SH-SY5Y (cell line): Measurements from ENCODE around the gene CNN3.
A peak's percentile ranks its signal among the peaks of the same experiment; 100 is the strongest.

Experiments
- GATA2 ChIP-seq: IDR thresholded peaks from 2 replicates; pipeline ENCODE4 v1.6.1; 2011; ENCODE audit warnings: mild to moderate bottlenecking, low read depth, low read length
- GATA3 ChIP-seq: IDR thresholded peaks from 2 replicates; pipeline ENCODE4 v1.6.1; 2011; ENCODE audit warnings: low read depth, mild to moderate bottlenecking, low read length, moderate library complexity

The CNN3 gene

GRCh38 chr1:94935034-94935433, 8.1 kb upstream of the CNN3 start:
- TF ChIP-seq GATA2 (no peak), GATA3 (no peak)

DNA sequence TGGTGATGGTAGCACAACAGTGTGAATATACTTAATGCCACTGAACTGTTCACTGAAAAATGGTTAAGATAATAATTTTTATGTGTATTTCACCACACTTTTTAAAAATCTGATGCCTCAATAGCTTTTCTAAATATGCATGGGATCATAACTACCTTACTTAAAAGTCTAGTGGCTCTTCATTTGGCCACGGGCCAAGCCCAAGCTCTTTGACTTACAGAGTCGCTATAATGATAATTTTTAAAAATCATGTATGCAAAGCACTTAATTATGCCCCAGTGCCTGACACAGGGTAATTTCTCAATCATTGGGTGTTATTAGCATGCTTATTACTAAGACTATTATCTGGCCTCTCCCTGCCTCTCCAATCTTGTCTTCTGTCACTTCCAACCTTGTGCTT, 7.6 kb upstream of the CNN3 start:
- TF ChIP-seq GATA3 (no peak), GATA2 (no peak)

- TF ChIP-seq GATA3: no peak
- TF ChIP-seq GATA2: no peak
Observed at GRCh38 chr1:94931254-94931841, 4.4 kb upstream of the CNN3 start.

- TF ChIP-seq GATA2 (no peak), GATA3 (no peak)
Observed at GRCh38 chr1:94929351-94930217, 2.7 kb upstream of the CNN3 start.

GRCh38 chr1:94928293-94928939, 1.5 kb upstream of the CNN3 start:
- TF ChIP-seq GATA3 (no peak), GATA2 (no peak)

GRCh38 chr1:94927405-94928175, 680 bp upstream of the CNN3 start:
- no peak for TF ChIP-seq GATA3
- no peak for TF ChIP-seq GATA2

DNA sequence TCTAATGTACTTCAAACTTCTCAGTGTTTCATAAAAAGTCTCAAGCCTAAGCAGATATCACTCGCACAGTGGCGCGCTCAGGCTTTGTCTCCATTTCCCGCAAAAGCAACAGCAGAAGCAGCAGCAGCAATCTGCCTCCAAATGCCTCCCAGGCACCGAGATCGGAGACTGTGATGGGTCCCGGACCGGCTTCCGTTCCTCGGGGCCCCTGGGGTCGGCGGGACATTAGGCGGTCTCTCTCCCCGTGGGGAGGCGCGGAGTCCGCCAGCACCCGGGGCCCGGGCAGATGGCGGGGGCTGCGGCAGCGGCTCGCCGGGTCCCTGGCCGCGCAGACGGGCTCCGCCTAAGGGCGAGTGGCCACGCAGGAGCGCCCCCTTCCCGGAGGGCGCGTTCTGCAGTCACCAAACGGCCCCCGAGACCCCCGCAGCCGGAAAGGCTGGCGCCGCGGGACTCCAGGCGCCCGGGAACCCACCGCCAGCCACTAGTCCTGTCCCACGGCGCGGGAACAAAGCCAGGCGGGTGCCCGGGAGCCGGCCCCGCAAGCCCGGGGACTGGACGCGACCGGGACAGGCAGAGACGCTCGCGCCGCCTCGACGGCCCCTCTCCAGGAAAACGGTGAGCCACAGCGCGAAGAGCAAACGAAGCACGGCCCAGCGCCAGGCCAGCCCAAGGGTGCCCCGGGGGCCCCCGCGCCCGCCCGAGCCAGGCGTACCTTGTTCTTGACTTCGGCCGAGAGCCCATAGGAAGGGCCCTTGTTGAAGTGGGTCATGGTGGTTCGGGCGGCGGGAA, 590 bp downstream of the CNN3 start:
- peak; percentile 42 for TF ChIP-seq GATA2
- no peak for TF ChIP-seq GATA3

DNA sequence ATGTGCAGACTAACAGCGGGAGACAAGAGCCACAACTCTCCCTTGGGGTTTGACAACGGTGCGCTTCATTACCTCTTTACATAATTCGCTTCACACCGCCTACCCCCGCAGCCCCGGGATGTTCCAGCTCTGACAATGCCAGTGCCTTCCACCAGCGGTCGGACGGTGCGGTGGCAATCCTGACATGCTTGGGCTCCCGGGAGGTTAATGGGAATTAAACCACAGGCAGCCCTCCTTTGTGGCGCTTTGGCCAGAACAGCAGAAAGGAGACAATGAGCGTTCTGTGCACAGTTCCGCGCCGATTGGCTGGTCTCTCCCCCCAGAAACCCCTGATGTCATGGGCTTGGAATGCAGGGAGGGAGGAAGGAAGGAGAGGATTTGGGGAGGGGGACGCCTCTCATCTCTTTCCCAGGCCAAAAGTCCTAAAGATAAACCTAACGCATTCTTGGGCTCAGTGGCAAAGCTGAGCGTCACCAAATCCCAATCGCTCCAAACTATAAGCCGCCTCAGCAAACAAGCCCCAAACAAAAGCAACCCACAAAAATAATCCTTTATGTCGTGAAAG, 1.3 kb downstream of the CNN3 start:
- no peak for TF ChIP-seq GATA2
- TF ChIP-seq GATA3: no peak

DNA sequence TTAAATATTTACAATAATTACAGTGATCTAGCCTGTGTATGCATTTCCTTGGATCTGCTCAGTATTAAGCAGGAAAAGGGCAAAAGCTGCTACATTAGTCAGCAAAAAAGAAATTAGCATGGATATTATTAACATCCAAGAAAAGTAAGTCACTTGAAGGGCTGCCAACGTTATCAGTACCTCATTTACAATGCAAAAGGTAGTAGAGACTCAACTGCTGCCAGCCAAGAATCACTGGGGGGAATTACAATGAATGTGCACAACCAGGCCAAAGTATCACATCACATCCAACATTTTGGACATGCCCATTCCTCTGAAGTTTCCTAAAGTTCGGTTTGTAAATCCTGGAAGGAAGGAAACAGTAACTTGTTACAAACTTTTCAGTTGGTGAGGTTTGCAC, 1.9 kb downstream of the CNN3 start:
- TF ChIP-seq GATA2 (no peak), GATA3 (no peak)

GRCh38 chr1:94922761-94923331, 4.1 kb downstream of the CNN3 start:
- TF ChIP-seq GATA3 (no peak), GATA2 (no peak)

DNA sequence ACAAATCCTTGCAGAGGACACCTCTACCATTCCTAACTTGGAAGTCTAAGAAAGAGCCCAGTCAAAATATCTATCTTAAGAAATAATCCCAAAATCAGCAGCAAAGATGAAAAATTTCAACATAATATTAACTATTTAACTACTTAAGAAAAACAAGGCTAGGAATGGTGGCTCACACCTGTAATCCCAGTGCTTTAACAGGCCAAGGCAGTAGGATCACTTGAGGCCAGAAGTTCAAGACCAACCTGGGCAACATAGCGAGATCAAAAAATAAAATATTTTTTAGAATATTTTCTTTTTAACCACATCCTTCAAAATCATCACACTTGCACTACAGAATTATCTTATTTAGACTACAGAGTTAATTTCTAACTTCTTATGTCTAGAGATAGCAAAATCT, 4.9 kb downstream of the CNN3 start:
- TF ChIP-seq GATA3: no peak
- no peak for TF ChIP-seq GATA2

GRCh38 chr1:94920061-94920460, 6.8 kb downstream of the CNN3 start:
- TF ChIP-seq GATA2 (no peak), GATA3 (no peak)
